OCI-LY7 (cell line): Measurements from ENCODE around the gene LPAR1. TPM values are rescaled to one million over a fixed set of nuclear protein-coding genes. Genes with fewer than 3 reads are reported as not detected.

Experiments
- BruUV-seq: library from RNA; stranded (reverse); fragments of 400-500 nt; replicated peaks from 2 replicates; lab custom pipeline; 2021; lab: Mats Ljungman, UMichigan
- CTCF ChIA-PET: fragments of 300-600 bp; sonication (Branson Sonifier 250); formaldehyde crosslinking; loops from one replicate; lab custom pipeline; 2022; ENCODE audit warnings: antibody characterized with exemption; ENCODE audit not compliant: unreplicated experiment; lab: Charles Lee
- POLR2A ChIA-PET: fragments of 300-600 bp; sonication (Branson Sonifier 250); formaldehyde crosslinking; loops from one replicate; lab custom pipeline; 2022; ENCODE audit warnings: antibody characterized with exemption; lab: Charles Lee
- DNase-seq: peaks from one replicate; pipeline ENCODE4 v3.0.0-alpha.2; 2015; ENCODE audit warnings: low spot score
- H2AFZ ChIP-seq: fragments of 200-600 bp; sonication (generic), shearing (Covaris generic); 2 replicates; pipeline ENCODE4 v1.6.1; 2014; ENCODE audit warnings: mild to moderate bottlenecking, antibody characterized with exemption, low read length, moderate library complexity
- H3K27ac ChIP-seq: fragments of 200-600 bp; sonication (generic); 2 replicates; pipeline ENCODE4 v1.5.1; 2014; ENCODE audit warnings: mixed run types, low read depth, mild to moderate bottlenecking, moderate library complexity, low read length, inconsistent platforms; ENCODE audit not compliant: poor library complexity, severe bottlenecking
- H3K36me3 ChIP-seq: fragments of 200-600 bp; sonication (generic); 2 replicates; pipeline ENCODE4 v1.6.1; 2014; ENCODE audit warnings: mild to moderate bottlenecking, antibody characterized with exemption, low read length, moderate library complexity, mixed read lengths; ENCODE audit not compliant: insufficient read depth
- H3K4me1 ChIP-seq: fragments of 200-600 bp; sonication (generic); 2 replicates; pipeline ENCODE4 v1.5.1; 2014; ENCODE audit warnings: mild to moderate bottlenecking, low read length; ENCODE audit not compliant: insufficient read depth, poor library complexity, severe bottlenecking
- H3K4me2 ChIP-seq: fragments of 200-600 bp; sonication (generic); 2 replicates; pipeline ENCODE4 v1.6.1; 2014; ENCODE audit warnings: mild to moderate bottlenecking, low read length
- H3K4me3 ChIP-seq: fragments of 200-600 bp; sonication (generic); 2 replicates; pipeline ENCODE4 v1.5.1; 2014; ENCODE audit warnings: mild to moderate bottlenecking, low read depth, low read length; ENCODE audit not compliant: poor library complexity, severe bottlenecking
- H3K79me2 ChIP-seq: fragments of 200-600 bp; sonication (generic); 2 replicates; pipeline ENCODE4 v1.6.1; 2016; ENCODE audit warnings: low read depth, mild to moderate bottlenecking, low read length, moderate library complexity, mixed read lengths; ENCODE audit not compliant: insufficient read depth
- H3K9me2 ChIP-seq: fragments of 200-600 bp; sonication (generic); 2 replicates; pipeline ENCODE4 v1.6.1; 2016; ENCODE audit warnings: mild to moderate bottlenecking, low read length, mixed read lengths; ENCODE audit not compliant: insufficient read depth
- H3K9me3 ChIP-seq: fragments of 200-600 bp; sonication (generic); 2 replicates; pipeline ENCODE4 v1.6.1; 2014; ENCODE audit warnings: mild to moderate bottlenecking, mixed run types, low read length, mixed read lengths
- H4K20me1 ChIP-seq: fragments of 200-600 bp; sonication (generic); 2 replicates; pipeline ENCODE4 v1.6.1; 2014; ENCODE audit warnings: mild to moderate bottlenecking, antibody characterized with exemption, low read length, moderate library complexity, mixed read lengths; ENCODE audit not compliant: insufficient read depth
- CTCF ChIP-seq: fragments of 200-600 bp; sonication (generic); conservative IDR thresholded peaks from 2 replicates; pipeline ENCODE4 v1.5.1; 2014; ENCODE audit warnings: mild to moderate bottlenecking, antibody characterized with exemption, low read length, moderate library complexity, mixed read lengths
- EZH2phosphoT487 ChIP-seq: fragments of 200-600 bp; sonication (generic); IDR thresholded peaks from 2 replicates; pipeline ENCODE4 v1.6.1; 2018; ENCODE audit warnings: low read depth, borderline replicate concordance, mild to moderate bottlenecking, mixed run types, antibody characterized with exemption, low read length, moderate library complexity, mixed read lengths
- intact Hi-C: fragments of 100-400 bp; cut with micrococcal nuclease; formaldehyde crosslinking; loops from one replicate; pipeline ENCODE4 v1.10.0; 2022; ENCODE audit not compliant: unreplicated experiment
- total RNA-seq, 2 experiments: library from RNA; depleted of rRNA in 1 of 2; stranded (reverse); fragments of >200 nt in 1 of 2; shearing (Covaris generic) in 1 of 2; gene quantifications; 2 replicates each; pipeline ENCODE4 v1.2.3, GENCODE V29; 2014 to 2022

LPAR1 gene
- total RNA-seq, 2 experiments from 2014 or later: not detected

DNA sequence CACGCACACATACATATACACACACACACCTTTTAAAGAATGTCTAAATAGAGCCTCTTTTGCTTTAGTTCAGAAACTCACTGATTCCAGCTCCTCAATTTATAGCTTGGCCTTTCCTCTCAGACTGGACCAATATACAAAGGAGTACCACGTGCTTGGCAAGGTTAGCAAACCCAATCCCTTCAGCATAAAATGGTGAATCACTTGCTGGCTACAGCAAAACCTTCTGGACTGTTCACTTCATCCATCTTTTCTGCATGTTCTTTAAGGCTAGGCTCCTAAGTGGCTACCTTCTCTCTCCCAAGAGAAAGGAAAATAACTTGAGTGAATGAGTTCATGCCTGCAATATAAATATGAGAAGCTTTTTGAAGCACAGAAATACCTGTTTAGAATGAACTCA is 109.7 kb downstream of the LPAR1 start:
- H3K4me2 ChIP-seq: no peak overlapping the region
- DNase-seq: no peak
- H3K79me2 ChIP-seq: no peaks in the 10 kb centered on the region
- H3K27ac ChIP-seq: no peak overlapping the region
- no peaks in the 10 kb centered on the region for H3K9me3 ChIP-seq
- POLR2A ChIA-PET: no interaction called here
- H4K20me1 ChIP-seq: no peaks in the 10 kb centered on the region
- CTCF ChIA-PET: no interaction called here
- BruUV-seq: no TSS peak
- H3K36me3 ChIP-seq: no peaks in the 10 kb centered on the region
- H3K9me2 ChIP-seq: no peaks in the 10 kb centered on the region
- H3K4me3 ChIP-seq: no peak overlapping the region
- intact Hi-C loops: no loop called here
- H3K4me1 ChIP-seq: no peaks in the 10 kb centered on the region
- TF ChIP-seq EZH2phosphoT487 (no peak), CTCF (no peak)
- H2AFZ ChIP-seq: no peak overlapping the region

- H4K20me1 ChIP-seq: no peaks in the 10 kb centered on the region
- H2AFZ ChIP-seq: no peak overlapping the region
- H3K36me3 ChIP-seq: no peaks in the 10 kb centered on the region
- intact Hi-C loops: no loop called here
- no peaks in the 10 kb centered on the region for H3K9me2 ChIP-seq
- no peak overlapping the region for H3K27ac ChIP-seq
- no peak for DNase-seq
- H3K4me2 ChIP-seq: no peak overlapping the region
- no peaks in the 10 kb centered on the region for H3K9me3 ChIP-seq
- no peaks in the 10 kb centered on the region for H3K79me2 ChIP-seq
- no peaks in the 10 kb centered on the region for H3K4me1 ChIP-seq
- ChIA-PET POLR2A (no interaction called here), CTCF (no interaction called here)
- no TSS peak for BruUV-seq
- TF ChIP-seq CTCF (no peak), EZH2phosphoT487 (no peak)
- H3K4me3 ChIP-seq: no peak overlapping the region
Observed at GRCh38 chr9:110926828-110927487, 111.3 kb downstream of the LPAR1 start.

DNA sequence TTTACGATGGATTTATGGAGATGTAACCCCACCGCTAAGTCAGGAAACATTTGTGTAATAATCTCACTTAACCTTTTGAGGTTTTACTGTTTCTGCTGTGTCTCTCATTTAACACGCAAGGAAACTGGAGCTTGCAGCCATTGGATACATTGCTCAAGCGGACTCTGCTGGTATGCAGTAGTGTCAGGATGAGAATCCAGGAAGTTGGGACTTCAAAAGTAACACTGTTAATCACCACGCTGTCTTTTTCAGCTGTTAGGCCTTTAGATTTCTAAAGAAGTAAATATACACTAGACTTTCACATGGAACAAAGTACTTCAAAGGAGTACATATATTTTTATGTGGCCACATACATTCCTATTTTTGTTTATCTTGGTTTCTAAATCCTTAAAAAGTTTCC is 114.7 kb downstream of the LPAR1 start:
- CTCF ChIA-PET: no interaction called here
- TF ChIP-seq CTCF: no peak
- no peak for TF ChIP-seq EZH2phosphoT487
- POLR2A ChIA-PET: no interaction called here
- Histone ChIP-seq H3K9me3 (no peaks in the 10 kb centered on the region), H3K4me1 (no peaks in the 10 kb centered on the region), H3K4me2 (no peak overlapping the region), H4K20me1 (no peaks in the 10 kb centered on the region), H3K79me2 (no peaks in the 10 kb centered on the region), H3K36me3 (no peaks in the 10 kb centered on the region), H3K27ac (no peak overlapping the region), H3K4me3 (no peak overlapping the region), H2AFZ (no peak overlapping the region), H3K9me2 (no peaks in the 10 kb centered on the region)
- no peak for DNase-seq
- BruUV-seq: no TSS peak
- intact Hi-C loops: no loop called here
